Adrenal gland (tissue), 19 donors: ENCODE results near the gene ATP6V1F. TPM values are rescaled to one million over a fixed set of nuclear protein-coding genes. Genes with fewer than 3 reads are reported as not detected.

Source experiments
- DNase-seq, 7 donors: peaks; one replicate each; pipeline ENCODE4 v3.0.0-alpha.2; 2019 to 2020
- H3K27ac ChIP-seq, 5 donors: fragments of 200-600 bp; sonication (generic) in 4 of 5; 1 replicate in 3 of 5; 2 replicates in 2 of 5; pipeline versions ENCODE4 v1.5.1 to v1.8.0; 2016 to 2020; ENCODE audit warnings: mild to moderate bottlenecking in 1 of 5
- H3K27me3 ChIP-seq: fragments of 200-600 bp; 2 replicates; pipeline ENCODE4 v1.8.0; 2021
- H3K36me3 ChIP-seq, 2 donors: fragments of 200-600 bp; replicated peaks in 1 of 2; 1 replicate in 1 of 2; 2 replicates in 1 of 2; pipeline versions ENCODE4 v1.5.1 to v1.8.0; 2018 to 2022
- H3K4me1 ChIP-seq, 2 donors: fragments of 200-600 bp; replicated peaks in 1 of 2; 1 replicate in 1 of 2; 2 replicates in 1 of 2; pipeline versions ENCODE4 v1.5.1 to v1.8.0; 2018 to 2021
- H3K4me3 ChIP-seq, 4 donors: fragments of 200-600 bp; sonication (generic) in 3 of 4; one replicate each; pipeline ENCODE4 v1.5.1; 2016 to 2018
- H3K9me3 ChIP-seq, 3 donors: fragments of 200-600 bp; sonication (generic) in 1 of 3; replicated peaks in 1 of 3; 1 replicate in 2 of 3; 2 replicates in 1 of 3; pipeline versions ENCODE4 v1.5.1 to v1.8.0; 2016 to 2021
- CTCF ChIP-seq, 6 experiments: fragments of 450-650 bp in 4 of 6; fragments of 200-600 bp in 2 of 6; sonication (generic) in 1 of 6; IDR thresholded peaks; 1 replicate in 5 of 6; 2 replicates in 1 of 6; pipeline versions ENCODE4 v1.5.1 to v1.8.0; 2016 to 2021; ENCODE audit warnings: antibody characterized with exemption in 6 of 6, mild to moderate bottlenecking in 2 of 6, moderate library complexity in 1 of 6
- POLR2A ChIP-seq, 2 donors: fragments of 450-650 bp; IDR thresholded peaks; one replicate each; pipeline ENCODE4 v1.6.1; 2017; ENCODE audit warnings: antibody characterized with exemption in 2 of 2, mild to moderate bottlenecking in 2 of 2, moderate library complexity in 1 of 2
- WGBS, 4 donors: extraction: QIAGEN DNeasy Blood & Tissue Kit in 2 of 4; methylation state at CpG; one replicate each; pipeline versions ENCODE4 v1.1.5 to v1.1.7; 2013 to 2017; 5-methylcytosine and 5-hydroxymethylcytosine counted together
- intact Hi-C, 2 donors: fragments of 100-400 bp; cut with DNase I; formaldehyde crosslinking; loops; one replicate each; pipeline versions ENCODE4 v1.14.1 to v1.15.0; 2022 to 2023
- long read RNA-seq, 10 donors: library from polyadenylated mRNA in 3 of 10; unstranded in 2 of 10; stranded (forward) in 1 of 10; transcript quantifications; one replicate each; pipeline ENCODE4 v2.0.0 and lab custom pipeline, GENCODE V29; 2021 to 2026
- polyA plus RNA-seq, 3 donors: library from polyadenylated mRNA; stranded (reverse); fragments of 200-250 nt in 2 of 3; fragments of 350-450 nt in 1 of 3; fragmentation: Illumina TruSeq in 1 of 3; extraction: RNeasy Lipid Tissue Mini Kit (QIAGEN cat#74804) in 1 of 3; gene quantifications; one replicate each; pipeline ENCODE4 v1.2.3, GENCODE V29; 2013 to 2014
- total RNA-seq, 9 donors: library from RNA; depleted of rRNA in 4 of 9; stranded (reverse); fragments of >200 nt in 4 of 9; fragments of 120-200 nt in 1 of 9; fragmentation: NEBNext Ultra II Directional in 1 of 9; extraction: Animal tissue kit (Norgen Biotek cat#: 25700) in 1 of 9; gene quantifications; one replicate each; pipeline versions ENCODE4 v1.1.0 to v1.2.4, GENCODE V29; 2013 to 2023
- donor health status: healthy with polysubstance abuse.
- donor health status: Bipolar disorder and iron deficiency.
- donor health status: DM: yes; HTN: yes; CAD: no.
- donor health status: DM: no; HTN: no; CAD: no.
- donor health status: DM: no; HTN: no; CAD: no.
- donor health status: DM: yes; HTN: yes; CAD: no.

Gene ATP6V1F
- total RNA-seq (100 to 1,000 TPM in 8 of 9 donors, 10 to 100 TPM in 1; 94.6 to 215 (median 157) TPM), polyA plus RNA-seq (100 to 1,000 TPM; 200 to 334 (median 226) TPM)
- long read RNA-seq, donor 1, transcript ATP6V1F-201 (2 exons, 704 nt): major isoform, 333 of 341 reads
- long read RNA-seq, donor 1, partial matches to known transcripts: 0 of 341 reads
- long read RNA-seq, donor 1, other reads (novel, unspliced or antisense): 7 of 341 reads
- long read RNA-seq, donor 2, transcript ATP6V1F-201 (2 exons, 704 nt): major isoform, 201 of 247 reads
- long read RNA-seq, donor 2, partial matches to known transcripts: 46 of 247 reads
- long read RNA-seq, donor 2, other reads (novel, unspliced or antisense): 0 of 247 reads
- long read RNA-seq, donor 3, transcript ATP6V1F-201 (2 exons, 704 nt): major isoform, 183 of 184 reads
- long read RNA-seq, donor 3, partial matches to known transcripts: 0 of 184 reads
- long read RNA-seq, donor 3, other reads (novel, unspliced or antisense): 0 of 184 reads
- long read RNA-seq, donor 4, transcript ATP6V1F-201 (2 exons, 704 nt): major isoform, 118 of 120 reads
- long read RNA-seq, donor 4, partial matches to known transcripts: 2 of 120 reads
- long read RNA-seq, donor 4, other reads (novel, unspliced or antisense): 0 of 120 reads
- long read RNA-seq, donor 5, transcript ATP6V1F-201 (2 exons, 704 nt): major isoform, 185 of 186 reads
- long read RNA-seq, donor 5, partial matches to known transcripts: 0 of 186 reads
- long read RNA-seq, donor 5, other reads (novel, unspliced or antisense): 1 of 186 reads
- long read RNA-seq, donor 6, transcript ATP6V1F-201 (2 exons, 704 nt): major isoform, 107 of 110 reads
- long read RNA-seq, donor 6, partial matches to known transcripts: 0 of 110 reads
- long read RNA-seq, donor 6, other reads (novel, unspliced or antisense): 3 of 110 reads
- long read RNA-seq, donor 7, transcript ATP6V1F-201 (2 exons, 704 nt): major isoform, 140 of 140 reads
- long read RNA-seq, donor 7, partial matches to known transcripts: 0 of 140 reads
- long read RNA-seq, donor 7, other reads (novel, unspliced or antisense): 0 of 140 reads
- long read RNA-seq, donor 8, transcript ATP6V1F-201 (2 exons, 704 nt): major isoform, 273 of 276 reads
- long read RNA-seq, donor 8, partial matches to known transcripts: 0 of 276 reads
- long read RNA-seq, donor 8, other reads (novel, unspliced or antisense): 0 of 276 reads
- long read RNA-seq, donor 9, transcript ATP6V1F-201 (2 exons, 704 nt): major isoform, 156 of 157 reads
- long read RNA-seq, donor 9, partial matches to known transcripts: 0 of 157 reads
- long read RNA-seq, donor 9, other reads (novel, unspliced or antisense): 0 of 157 reads
- long read RNA-seq, donor 10, transcript ATP6V1F-201 (2 exons, 704 nt): major isoform, 112 of 112 reads
- long read RNA-seq, donor 10, partial matches to known transcripts: 0 of 112 reads
- long read RNA-seq, donor 10, other reads (novel, unspliced or antisense): 0 of 112 reads

DNA sequence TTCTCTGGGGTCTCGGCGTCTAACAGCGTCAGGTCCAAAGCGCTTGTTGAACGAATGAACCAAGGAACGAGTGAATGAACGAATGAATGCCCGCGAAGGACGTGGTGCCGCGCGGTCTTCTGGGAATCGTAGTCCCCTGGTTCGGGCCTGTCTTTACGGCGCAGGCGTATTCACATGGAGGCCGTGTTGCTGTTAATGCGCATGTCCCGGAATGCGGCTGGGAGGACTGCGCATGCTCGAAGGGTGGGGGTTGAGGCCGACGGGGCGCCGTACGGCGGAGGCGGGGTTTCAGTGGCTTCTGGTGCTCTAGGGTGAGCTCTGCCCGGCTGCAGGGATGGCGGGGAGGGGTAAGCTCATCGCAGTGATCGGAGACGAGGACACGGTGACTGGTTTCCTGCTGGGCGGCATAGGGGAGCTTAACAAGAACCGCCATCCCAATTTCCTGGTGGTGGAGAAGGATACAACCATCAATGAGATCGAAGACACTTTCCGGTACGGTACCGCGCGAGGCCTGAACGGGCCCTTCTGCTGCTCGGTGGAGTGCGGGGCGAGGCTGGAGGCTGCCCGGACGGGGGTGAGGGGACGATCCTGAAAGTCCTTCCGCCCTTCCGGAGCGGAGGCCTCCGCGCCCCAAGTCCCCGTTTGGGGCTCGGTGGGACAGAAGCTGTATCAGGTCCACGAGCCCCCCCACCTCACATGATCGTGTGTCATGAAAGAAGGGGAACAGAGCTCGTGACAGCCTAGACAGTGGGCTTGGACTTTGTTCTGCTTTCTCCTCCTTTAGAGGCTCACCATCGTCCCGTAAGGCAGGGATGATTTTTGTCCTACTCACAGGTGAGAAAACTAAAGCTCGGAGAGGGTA, at the start of gene ATP6V1F:
Gene ATP6V1F, plus strand, starts transcription at position 286 of the 862 bp plus-strand sequence. Its CDS starts 49 bp downstream, at position 335.
- H3K4me3 ChIP-seq: peak within 1 kb of the TSS; percentile 19 to 69 (median 60)
- 0 to 1% (median 0%) methylated on average over 43 to 65 of the region's 65 CpGs for WGBS, 4 donors
- intact Hi-C loops: no loop called here
- TF ChIP-seq POLR2A (IDR thresholded peaks at IDR 0.05) (peak in 1 of 2 donors; percentile 79), CTCF (IDR thresholded peaks at IDR 0.05) (peak in 2 of 6 experiments; percentile 35 to 40)
- peak within 1 kb of the TSS in 4 of 5 donors; percentile 24 to 91 (median 57) for H3K27ac ChIP-seq
- H3K27me3 ChIP-seq: no peaks in the 10 kb centered on the region
- H3K4me1 ChIP-seq: peaks cover 0 to 16% of the 10 kb centered on the region in 2 donors
- no peaks in the 10 kb centered on the region for H3K9me3 ChIP-seq
- DNase-seq: peak; percentile 97 to 99 (median 98)
- H3K36me3 ChIP-seq: peaks cover 0 to 13% of the 10 kb centered on the region in 2 donors

GRCh38 chr7:128814499-128814898, 48.2 kb upstream of the ATP6V1F start:
- H3K27me3 ChIP-seq: no peaks in the 10 kb centered on the region
- TF ChIP-seq CTCF (IDR thresholded peaks at IDR 0.05) (no peak), POLR2A (IDR thresholded peaks at IDR 0.05) (no peak)
- no peaks in the 10 kb centered on the region for H3K9me3 ChIP-seq
- no peaks in the 10 kb centered on the region for H3K36me3 ChIP-seq
- intact Hi-C loops: no loop called here
- DNase-seq: no peak
- no peak overlapping the region for H3K27ac ChIP-seq
- 81 to 87% (median 83%) methylated on average over 6 of the region's 6 CpGs for WGBS, 4 donors
- no peaks in the 10 kb centered on the region for H3K4me1 ChIP-seq
- H3K4me3 ChIP-seq: no peak overlapping the region

DNA sequence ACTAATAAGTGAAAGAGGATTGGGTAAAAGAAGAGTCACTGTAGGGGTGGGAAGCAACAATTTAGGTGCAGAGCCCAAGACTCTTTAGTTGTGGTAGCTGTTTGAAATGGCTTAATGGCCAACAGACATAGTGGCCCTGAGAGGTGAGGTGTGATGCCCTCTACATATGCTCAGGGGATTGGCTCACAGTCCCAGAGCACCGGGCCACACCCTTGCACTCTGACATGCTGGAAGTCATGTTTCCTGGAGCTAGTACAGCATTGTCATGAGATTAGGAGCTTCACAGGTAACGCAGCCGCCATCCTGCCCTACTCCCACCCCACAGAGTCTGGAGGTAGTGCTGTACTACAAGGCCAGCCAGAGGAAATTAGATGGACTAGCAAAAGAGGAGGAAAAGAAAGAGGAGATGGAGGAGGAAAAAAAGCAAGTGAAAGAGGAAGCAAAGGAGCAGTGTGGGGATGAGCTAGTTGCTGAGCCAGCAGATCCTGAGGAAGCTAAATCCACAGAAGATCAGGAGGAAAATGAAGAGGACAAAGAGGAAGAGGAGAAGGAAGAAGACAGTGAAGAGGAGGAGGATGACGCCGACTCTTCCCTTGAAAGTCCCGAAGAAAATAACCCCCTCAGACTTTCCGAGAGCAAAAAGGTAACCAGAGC, 47.2 kb upstream of the ATP6V1F start:
- no peak for TF ChIP-seq CTCF (IDR thresholded peaks at IDR 0.05)
- TF ChIP-seq POLR2A (IDR thresholded peaks at IDR 0.05): no peak
- intact Hi-C loops: no loop called here
- Histone ChIP-seq H3K27me3 (no peaks in the 10 kb centered on the region), H3K27ac (no peak overlapping the region), H3K4me3 (no peak overlapping the region), H3K4me1 (no peaks in the 10 kb centered on the region), H3K9me3 (no peaks in the 10 kb centered on the region), H3K36me3 (no peaks in the 10 kb centered on the region)
- DNase-seq: no peak
- WGBS, 4 donors: 82 to 86% (median 84%) methylated on average over 7 of the region's 7 CpGs
